ENCODE data around the gene HSH2D. TPM values are rescaled to one million over a fixed set of nuclear protein-coding genes. Genes with fewer than 3 reads are reported as not detected.
"Not testable (repeated sequence)": the region's sequence is repeated elsewhere in the genome, so short reads cannot be mapped to it uniquely, and the experiment has no call there.

HSH2D gene
- total RNA-seq, 1 experiment from 2014 or later: 0.49 TPM

- BruUV-seq (replicated peaks): no TSS peak
- intact Hi-C loops (cut with micrococcal nuclease): no loop called here
- Mint-ChIP-seq H3K4me1 (ENCODE audit: insufficient read depth, unreplicated experiment) (no peaks in the 10 kb centered on the region), H3K9me3 (ENCODE audit: unreplicated experiment) (no peaks in the 10 kb centered on the region), H3K4me3 (ENCODE audit: unreplicated experiment) (no peak overlapping the region), H3K27ac (ENCODE audit: low read depth, unreplicated experiment) (no peak overlapping the region), H3K36me3 (ENCODE audit: insufficient read depth, unreplicated experiment) (no peaks in the 10 kb centered on the region), H3K27me3 (ENCODE audit: insufficient read depth, unreplicated experiment) (no peaks in the 10 kb centered on the region)
- ChIA-PET CTCF (no interaction called here), POLR2A (no interaction called here)
- no peak for DNase-seq (ENCODE audit: unreplicated experiment)
- no peak for TF ChIP-seq CTCF (IDR thresholded peaks at IDR 0.05; ENCODE audit: unreplicated experiment)
These were observed 23.6 kb downstream of the HSH2D start for GRCh38 chr19:16167055-16167454.

GRCh38 chr19:16168465-16169081 lies 25.1 kb downstream of the HSH2D start:
- ChIA-PET CTCF (interaction anchor here (0.7 kb wide), 1 partner anchor 11 kb away, joined by 4 read pairs; no protein-coding TSS in a partner anchor), POLR2A (no interaction called here)
- no peak for DNase-seq (ENCODE audit: unreplicated experiment)
- Mint-ChIP-seq H3K36me3 (ENCODE audit: insufficient read depth, unreplicated experiment) (no peaks in the 10 kb centered on the region), H3K27me3 (ENCODE audit: insufficient read depth, unreplicated experiment) (no peaks in the 10 kb centered on the region), H3K27ac (ENCODE audit: low read depth, unreplicated experiment) (no peak overlapping the region), H3K4me1 (ENCODE audit: insufficient read depth, unreplicated experiment) (peaks cover 8% of the 10 kb centered on the region), H3K9me3 (ENCODE audit: unreplicated experiment) (no peaks in the 10 kb centered on the region), H3K4me3 (ENCODE audit: unreplicated experiment) (no peak overlapping the region)
- intact Hi-C loops (cut with micrococcal nuclease): no loop called here
- no peak for TF ChIP-seq CTCF (IDR thresholded peaks at IDR 0.05; ENCODE audit: unreplicated experiment)
- no TSS peak for BruUV-seq (replicated peaks)

GRCh38 chr19:16170134-16170533 lies 26.6 kb downstream of the HSH2D start:
- Mint-ChIP-seq H3K4me1 (ENCODE audit: insufficient read depth, unreplicated experiment) (peaks cover 8% of the 10 kb centered on the region), H3K4me3 (ENCODE audit: unreplicated experiment) (no peak overlapping the region), H3K27me3 (ENCODE audit: insufficient read depth, unreplicated experiment) (no peaks in the 10 kb centered on the region), H3K36me3 (ENCODE audit: insufficient read depth, unreplicated experiment) (no peaks in the 10 kb centered on the region), H3K27ac (ENCODE audit: low read depth, unreplicated experiment) (no peak overlapping the region), H3K9me3 (ENCODE audit: unreplicated experiment) (no peaks in the 10 kb centered on the region)
- no TSS peak for BruUV-seq (replicated peaks)
- CTCF ChIA-PET: interaction anchor here (1.2 to 2.1 kb wide), 3 partner anchors 15 to 129 kb away, joined by 3 to 9 read pairs (median 6); partner anchors contain the start of gene FAM32A
- intact Hi-C loops (cut with micrococcal nuclease): no loop called here
- TF ChIP-seq CTCF (IDR thresholded peaks at IDR 0.05; ENCODE audit: unreplicated experiment): no peak
- no peak for DNase-seq (ENCODE audit: unreplicated experiment)
- POLR2A ChIA-PET: interaction anchor here (0.6 kb wide), 1 partner anchor 20 kb away, joined by 3 read pairs; no protein-coding TSS in a partner anchor

- ChIA-PET POLR2A (no interaction called here), CTCF (interaction anchor here (1.0 kb wide), 1 partner anchor 134 kb away, joined by 3 read pairs; no protein-coding TSS in a partner anchor)
- Mint-ChIP-seq H3K4me1 (ENCODE audit: insufficient read depth, unreplicated experiment) (peaks cover 16% of the 10 kb centered on the region), H3K36me3 (ENCODE audit: insufficient read depth, unreplicated experiment) (no peaks in the 10 kb centered on the region), H3K27ac (ENCODE audit: low read depth, unreplicated experiment) (no peak overlapping the region), H3K9me3 (ENCODE audit: unreplicated experiment) (no peaks in the 10 kb centered on the region), H3K4me3 (ENCODE audit: unreplicated experiment) (no peak overlapping the region), H3K27me3 (ENCODE audit: insufficient read depth, unreplicated experiment) (no peaks in the 10 kb centered on the region)
- TF ChIP-seq CTCF (IDR thresholded peaks at IDR 0.05; ENCODE audit: unreplicated experiment): no peak
- no peak for DNase-seq (ENCODE audit: unreplicated experiment)
- intact Hi-C loops (cut with micrococcal nuclease): no loop called here
- BruUV-seq (replicated peaks): no TSS peak
These were observed 32.5 kb downstream of the HSH2D start for GRCh38 chr19:16175954-16176353.

- BruUV-seq (replicated peaks); H3K36me3 Mint-ChIP-seq (ENCODE audit: insufficient read depth, unreplicated experiment); H3K9me3 Mint-ChIP-seq (ENCODE audit: unreplicated experiment); DNase-seq (ENCODE audit: unreplicated experiment); H3K27ac Mint-ChIP-seq (ENCODE audit: low read depth, unreplicated experiment); H3K27me3 Mint-ChIP-seq (ENCODE audit: insufficient read depth, unreplicated experiment); H3K4me1 Mint-ChIP-seq (ENCODE audit: insufficient read depth, unreplicated experiment); H3K4me3 Mint-ChIP-seq (ENCODE audit: unreplicated experiment); POLR2A ChIA-PET: not testable (repeated sequence)
- CTCF ChIA-PET: interaction anchor here (0.6 to 4.4 kb wide), 5 partner anchors 10 to 996 kb away, joined by 3 to 31 read pairs (median 3); no protein-coding TSS in a partner anchor
- intact Hi-C loops (cut with micrococcal nuclease): loop anchor here (1.0 kb wide), 1 partner anchor 138 kb away; no protein-coding TSS in a partner anchor
These were observed 35.4 kb downstream of the HSH2D start for GRCh38 chr19:16178866-16179265.

Data from MCF 10A (cell line).